HEK293T (cell line): ENCODE data around the gene OSTF1.

Experiments
- CTCF ChIA-PET: fragments of 350-600 bp; formaldehyde crosslinking; extraction: SDS; loops from one replicate; lab custom pipeline; 2021; ENCODE audit warnings: antibody characterized with exemption, inconsistent platforms; lab: Yijun Ruan, JAX
- POLR2A ChIA-PET: fragments of 350-600 bp; formaldehyde crosslinking; extraction: SDS; loops from one replicate; lab custom pipeline; 2020; ENCODE audit warnings: antibody characterized with exemption, inconsistent platforms; lab: Yijun Ruan, JAX
- DNase-seq: peaks from one replicate; pipeline ENCODE4 v3.0.0; 2012; ENCODE audit warnings: mixed read lengths; ENCODE audit errors: extremely low spot score
- ARNT ChIP-seq: fragments of 450-650 bp; IDR thresholded peaks from 2 replicates; pipeline ENCODE4 v1.6.1; 2017; ENCODE audit warnings: mild to moderate bottlenecking
- BHLHE40 ChIP-seq: fragments of 450-650 bp; IDR thresholded peaks from 2 replicates; pipeline ENCODE4 v1.6.1; 2016; ENCODE audit warnings: mild to moderate bottlenecking, moderate library complexity, borderline replicate concordance
- CTBP1 ChIP-seq: fragments of 450-650 bp; IDR thresholded peaks from 2 replicates; pipeline ENCODE4 v1.6.1; 2016; ENCODE audit warnings: borderline replicate concordance
- ELF4 ChIP-seq: fragments of 450-650 bp; IDR thresholded peaks from 2 replicates; pipeline ENCODE4 v1.6.1; 2017; ENCODE audit warnings: antibody characterized with exemption
- FOXA1 ChIP-seq: fragments of 450-650 bp; IDR thresholded peaks from 2 replicates; pipeline ENCODE4 v1.6.1; 2016; ENCODE audit warnings: mild to moderate bottlenecking
- FOXK2 ChIP-seq: fragments of 450-650 bp; IDR thresholded peaks from 2 replicates; pipeline ENCODE4 v1.6.1; 2016; ENCODE audit warnings: mild to moderate bottlenecking
- FOXM1 ChIP-seq: fragments of 450-650 bp; IDR thresholded peaks from 2 replicates; pipeline ENCODE4 v1.6.1; 2017; ENCODE audit warnings: mild to moderate bottlenecking, borderline replicate concordance
- HDGF ChIP-seq: fragments of 450-650 bp; IDR thresholded peaks from 2 replicates; pipeline ENCODE4 v1.6.1; 2017; ENCODE audit warnings: antibody characterized with exemption, borderline replicate concordance
- L3MBTL2 ChIP-seq: fragments of 450-650 bp; conservative IDR thresholded peaks from 2 replicates; pipeline ENCODE4 v1.6.1; 2016; ENCODE audit warnings: mild to moderate bottlenecking
- LEF1 ChIP-seq: fragments of 450-650 bp; IDR thresholded peaks from 2 replicates; pipeline ENCODE4 v1.6.1; 2017; ENCODE audit warnings: mild to moderate bottlenecking, borderline replicate concordance
- NFRKB ChIP-seq: fragments of 450-650 bp; IDR thresholded peaks from 2 replicates; pipeline ENCODE4 v1.6.1; 2016; ENCODE audit warnings: mild to moderate bottlenecking, moderate library complexity
- PKNOX1 ChIP-seq: fragments of 450-650 bp; IDR thresholded peaks from 2 replicates; pipeline ENCODE4 v1.6.1; 2016
- SP1 ChIP-seq: fragments of 450-650 bp; IDR thresholded peaks from 2 replicates; pipeline ENCODE4 v1.6.1; 2017
- SUZ12 ChIP-seq: fragments of 450-650 bp; IDR thresholded peaks from 2 replicates; pipeline ENCODE4 v1.6.1; 2016; ENCODE audit warnings: mild to moderate bottlenecking
- TARDBP ChIP-seq: fragments of 450-650 bp; IDR thresholded peaks from 2 replicates; pipeline ENCODE4 v1.6.1; 2016
- ZNF384 ChIP-seq: fragments of 450-650 bp; IDR thresholded peaks from 2 replicates; pipeline ENCODE4 v1.6.1; 2016

Gene OSTF1

GRCh38 chr9:75065510-75065909, 22.8 kb upstream of the OSTF1 start:
- ChIA-PET POLR2A (no interaction called here), CTCF (no interaction called here)

GRCh38 chr9:75067894-75068293, 20.4 kb upstream of the OSTF1 start:
- ChIA-PET POLR2A (no interaction called here), CTCF (no interaction called here)
- no peak for TF ChIP-seq SP1
- DNase-seq: no peak

More at GRCh38 chr9:75065510-75065909, 22.8 kb upstream of the OSTF1 start:
- TF ChIP-seq L3MBTL2 (no peak), ARNT (no peak), PKNOX1 (no peak), SUZ12 (no peak), NFRKB (no peak), FOXK2 (no peak), ELF4 (no peak)
- no peak for DNase-seq

DNA sequence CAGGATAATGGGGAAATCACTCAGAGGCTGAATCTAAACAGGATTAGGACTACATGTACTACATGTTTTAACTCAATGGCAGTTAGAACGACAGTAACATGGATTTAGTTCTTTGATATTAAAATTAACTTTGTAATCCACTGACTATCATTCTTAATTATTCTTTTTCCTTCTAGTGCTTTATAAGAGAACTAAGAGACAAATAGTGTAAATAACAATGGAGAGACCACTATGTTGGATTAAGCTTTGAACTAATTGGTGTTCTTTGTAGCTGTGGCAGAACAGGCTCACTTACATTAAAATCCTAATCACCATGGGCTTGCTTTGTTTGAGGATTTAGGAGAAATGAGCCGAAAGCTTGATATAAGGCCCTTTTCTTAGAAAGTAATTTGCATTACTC, 19.1 kb upstream of the OSTF1 start:
- DNase-seq: no peak
- POLR2A ChIA-PET: no interaction called here
- no peak for TF ChIP-seq HDGF
- TF ChIP-seq L3MBTL2: no peak
- no peak for TF ChIP-seq PKNOX1
- no peak for TF ChIP-seq ELF4
- no peak for TF ChIP-seq SUZ12
- TF ChIP-seq LEF1: no peak
- TF ChIP-seq FOXK2: no peak
- TF ChIP-seq ZNF384: no peak
- TF ChIP-seq TARDBP: no peak
- no peak for TF ChIP-seq FOXA1
- no peak for TF ChIP-seq BHLHE40
- no peak for TF ChIP-seq FOXM1
- TF ChIP-seq NFRKB: no peak
- no peak for TF ChIP-seq SP1
- no peak for TF ChIP-seq ARNT
- no peak for TF ChIP-seq CTBP1
- CTCF ChIA-PET: no interaction called here

DNA sequence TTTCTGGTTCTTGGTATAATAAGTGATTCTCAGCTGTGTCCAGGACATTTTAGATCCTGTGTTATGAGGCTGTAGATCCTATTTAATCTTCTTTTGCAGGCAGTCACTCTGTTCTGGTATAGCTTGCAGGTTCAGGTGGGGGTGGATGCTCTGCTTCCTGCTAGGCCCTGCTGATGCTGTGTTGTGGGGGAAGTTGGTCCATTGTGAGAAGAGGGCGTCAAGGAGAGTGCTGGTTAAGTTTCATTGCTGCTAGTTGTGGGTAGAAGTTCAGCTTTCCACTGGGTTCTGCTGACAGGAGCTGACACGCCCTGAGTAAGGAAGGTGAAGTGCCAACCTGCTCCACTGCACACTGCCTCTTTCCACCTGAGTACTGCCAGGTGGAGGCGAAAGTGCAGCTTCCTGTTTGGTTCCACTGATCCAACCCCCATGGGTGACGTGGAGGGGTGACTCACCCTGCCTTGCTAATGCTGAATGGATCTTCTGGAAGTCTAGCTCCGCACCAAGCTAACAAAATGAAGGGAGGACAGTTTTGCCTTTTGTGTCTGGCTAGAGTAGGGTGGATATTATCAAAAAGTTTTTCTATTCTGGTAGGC, 16.7 kb upstream of the OSTF1 start:
- no peak for DNase-seq
- ChIA-PET CTCF (no interaction called here), POLR2A (no interaction called here)
- TF ChIP-seq NFRKB (no peak), TARDBP (no peak), ZNF384 (no peak), FOXK2 (no peak), SUZ12 (no peak), SP1 (no peak), BHLHE40 (no peak), L3MBTL2 (no peak), PKNOX1 (no peak), FOXM1 (no peak), FOXA1 (no peak), HDGF (no peak), ARNT (no peak)

GRCh38 chr9:75072895-75073294, 15.4 kb upstream of the OSTF1 start:
- no peak for DNase-seq
- POLR2A ChIA-PET: no interaction called here
- TF ChIP-seq ELF4: no peak
- TF ChIP-seq NFRKB: no peak
- no peak for TF ChIP-seq CTBP1
- no peak for TF ChIP-seq TARDBP
- CTCF ChIA-PET: no interaction called here

DNA sequence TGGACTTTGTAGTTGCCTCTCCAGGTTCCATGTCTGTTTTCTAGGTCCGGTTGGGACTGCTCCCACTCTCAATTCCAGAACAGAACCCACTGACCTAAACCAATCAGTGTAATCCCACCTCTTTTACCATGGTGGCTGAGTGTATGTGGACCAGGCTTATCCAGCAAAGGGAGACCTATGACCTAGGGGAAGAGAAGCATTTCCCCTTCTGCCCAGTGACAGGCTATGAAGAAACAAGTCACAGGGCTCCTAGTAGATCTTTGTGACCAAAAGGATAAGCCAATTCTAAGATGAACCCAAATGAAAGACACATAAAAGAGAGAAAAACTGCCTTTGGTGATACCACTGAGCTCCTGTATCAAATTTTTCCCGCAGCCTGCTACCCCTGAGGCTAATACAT, 6.7 kb upstream of the OSTF1 start:
- DNase-seq: no peak
- TF ChIP-seq PKNOX1 (no peak), CTBP1 (no peak), NFRKB (no peak), BHLHE40 (no peak), ELF4 (no peak), LEF1 (no peak), ARNT (no peak), FOXA1 (no peak), L3MBTL2 (no peak), SP1 (no peak)
- POLR2A ChIA-PET: no interaction called here
- CTCF ChIA-PET: no interaction called here
